ENCODE data around the gene CSRNP2.

The CSRNP2 gene

GRCh38 chr12:51077930-51078329 lies 5.5 kb downstream of the CSRNP2 start:
- no peak for DNase-seq (ENCODE audit: extremely low read depth, low read depth)
- TF ChIP-seq CTCF (IDR thresholded peaks at IDR 0.05; ENCODE audit: low read depth, low read length) = no peak

- DNase-seq (ENCODE audit: extremely low read depth, low read depth) = no peak
- TF ChIP-seq CTCF (IDR thresholded peaks at IDR 0.05; ENCODE audit: low read depth, low read length) = no peak
Observed at GRCh38 chr12:51076236-51076930, 7.0 kb downstream of the CSRNP2 start.

- no peak for DNase-seq (ENCODE audit: extremely low read depth, low read depth)
- no peak for TF ChIP-seq CTCF (IDR thresholded peaks at IDR 0.05; ENCODE audit: low read depth, low read length)
Observed at GRCh38 chr12:51075390-51075789, 8.0 kb downstream of the CSRNP2 start.

GRCh38 chr12:51071663-51072062 lies 11.7 kb downstream of the CSRNP2 start:
- no peak for TF ChIP-seq CTCF (IDR thresholded peaks at IDR 0.05; ENCODE audit: low read depth, low read length)
- DNase-seq (ENCODE audit: extremely low read depth, low read depth) = no peak

- DNase-seq (ENCODE audit: extremely low read depth, low read depth) = no peak
- TF ChIP-seq CTCF (IDR thresholded peaks at IDR 0.05; ENCODE audit: low read depth, low read length) = no peak
Observed at GRCh38 chr12:51070004-51070403, 13.4 kb downstream of the CSRNP2 start.

GRCh38 chr12:51067771-51068170 lies 15.6 kb downstream of the CSRNP2 start:
- TF ChIP-seq CTCF (IDR thresholded peaks at IDR 0.05; ENCODE audit: low read depth, low read length) = no peak
- no peak for DNase-seq (ENCODE audit: extremely low read depth, low read depth)

- no peak for TF ChIP-seq CTCF (IDR thresholded peaks at IDR 0.05; ENCODE audit: low read depth, low read length)
- DNase-seq (ENCODE audit: extremely low read depth, low read depth) = no peak
Observed at GRCh38 chr12:51067229-51067628, 16.2 kb downstream of the CSRNP2 start.

Measured in AG09319 (cell line).